Fibroblast of lung (primary cell): ENCODE data around the gene GRID1. TPM values are rescaled to one million over a fixed set of nuclear protein-coding genes. Genes with fewer than 3 reads are reported as not detected.

Source experiments
- DNase-seq, 2 donors: peaks; one replicate each; pipeline versions ENCODE4 v3.0.0 to v3.0.0-alpha.2; 2010; ENCODE audit warnings: low read depth in 2 of 2
- H2AFZ ChIP-seq: 2 replicates; pipeline ENCODE4 v1.5.1; 2012; ENCODE audit warnings: low read length, control low read depth, inconsistent platforms
- H3K27ac ChIP-seq: 2 replicates; pipeline ENCODE4 v1.5.1; 2011; ENCODE audit warnings: low read length, control low read depth; ENCODE audit not compliant: insufficient read depth
- H3K27me3 ChIP-seq: 2 replicates; pipeline ENCODE4 v1.5.1; 2011; ENCODE audit warnings: mild to moderate bottlenecking, low read length; ENCODE audit not compliant: control insufficient read depth, insufficient read depth
- H3K36me3 ChIP-seq: 2 replicates; pipeline ENCODE4 v1.5.1; 2011; ENCODE audit warnings: low read length; ENCODE audit not compliant: control insufficient read depth, insufficient read depth
- H3K4me1 ChIP-seq: 2 replicates; pipeline ENCODE4 v1.5.1; 2011; ENCODE audit warnings: low read length; ENCODE audit not compliant: control insufficient read depth, insufficient read depth; ENCODE audit errors: extremely low read depth
- H3K4me2 ChIP-seq: 2 replicates; pipeline ENCODE4 v1.5.1; 2011; ENCODE audit warnings: low read length, control low read depth; ENCODE audit not compliant: insufficient read depth; ENCODE audit errors: extremely low read depth
- H3K4me3 ChIP-seq, 4 experiments: fragments of 200-600 bp in 1 of 4; sonication (generic) in 1 of 4; replicated peaks in 1 of 4; 2 replicates each; pipeline ENCODE4 v1.5.1; 2011 to 2016; ENCODE audit warnings: low read length in 4 of 4, low read depth in 3 of 4, mild to moderate bottlenecking in 3 of 4, control low read depth in 2 of 4, inconsistent platforms in 1 of 4, mixed read lengths in 1 of 4; ENCODE audit not compliant: insufficient read depth in 1 of 4; ENCODE audit errors: control extremely low read depth in 1 of 4
- H3K79me2 ChIP-seq: 2 replicates; pipeline ENCODE4 v1.5.1; 2012; ENCODE audit warnings: mild to moderate bottlenecking, low read length, inconsistent platforms; ENCODE audit not compliant: control insufficient read depth, insufficient read depth
- H3K9ac ChIP-seq: 2 replicates; pipeline ENCODE4 v1.5.1; 2011; ENCODE audit warnings: mild to moderate bottlenecking, low read length, control low read depth; ENCODE audit not compliant: insufficient read depth
- H3K9me3 ChIP-seq: 2 replicates; pipeline ENCODE4 v1.5.1; 2012; ENCODE audit warnings: low read depth, low read length; ENCODE audit not compliant: control insufficient read depth, insufficient read depth
- H4K20me1 ChIP-seq: 2 replicates; pipeline ENCODE4 v1.5.1; 2011; ENCODE audit warnings: low read length; ENCODE audit not compliant: control insufficient read depth, insufficient read depth; ENCODE audit errors: extremely low read depth
- CTCF ChIP-seq, 2 donors: IDR thresholded peaks in 1 of 2; conservative IDR thresholded peaks in 1 of 2; 1 replicate in 1 of 2; 2 replicates in 1 of 2; pipeline ENCODE4 v1.5.1; 2011 to 2012; ENCODE audit warnings: low read length in 2 of 2, control low read depth in 1 of 2, inconsistent platforms in 1 of 2, low read depth in 1 of 2, mild to moderate bottlenecking in 1 of 2
- EZH2 ChIP-seq: IDR thresholded peaks from 2 replicates; pipeline ENCODE4 v1.5.1; 2012; ENCODE audit warnings: low read length, control low read depth, mild to moderate bottlenecking; ENCODE audit errors: missing control alignments
- polyA plus RNA-seq, 2 donors: library from polyadenylated mRNA; depleted of rRNA in 1 of 2; stranded (reverse) in 1 of 2; unstranded in 1 of 2; fragments of >200 nt; gene quantifications; 2 replicates each; pipeline ENCODE4 v1.2.1, GENCODE V29; 2011 to 2012; ENCODE audit warnings: missing spikeins in 1 of 2
- total RNA-seq: library from RNA; depleted of rRNA; stranded (reverse); fragments of >200 nt; gene quantifications from 2 replicates; pipeline ENCODE4 v1.2.1, GENCODE V29; 2014

GRID1 gene
- total and polyA plus RNA-seq, 2 donors (not counting 1 experiment from before 2014, with no cell fraction given): 0.03 to 0.33 TPM

GRCh38 chr10:86260564-86260963 lies 106.0 kb downstream of the GRID1 start:
- no peaks in the 10 kb centered on the region for H3K4me1 ChIP-seq

GRCh38 chr10:86259901-86260562 lies 106.6 kb downstream of the GRID1 start:
- TF ChIP-seq EZH2 (no peak), CTCF (conservative IDR thresholded peaks at IDR 0.05 in 1 of 2, IDR thresholded peaks at IDR 0.05 in 1 of 2; ENCODE audit: low read depth in 1 of 2, low read length in 2 of 2) (no peak)
- no peaks in the 10 kb centered on the region for H3K9me3 ChIP-seq
- H3K79me2 ChIP-seq: no peaks in the 10 kb centered on the region
- no peaks in the 10 kb centered on the region for H4K20me1 ChIP-seq
- no peak overlapping the region for H3K27ac ChIP-seq
- DNase-seq: no peak
- H3K27me3 ChIP-seq: no peaks in the 10 kb centered on the region
- H3K36me3 ChIP-seq: no peaks in the 10 kb centered on the region
- no peaks in the 10 kb centered on the region for H3K4me1 ChIP-seq
- H3K4me2 ChIP-seq: no peak overlapping the region
- H3K9ac ChIP-seq: no peak overlapping the region
- H3K4me3 ChIP-seq: no peak overlapping the region
- no peak overlapping the region for H2AFZ ChIP-seq

More at GRCh38 chr10:86260564-86260963, 106.0 kb downstream of the GRID1 start:
- DNase-seq: no peak
- H3K4me3 ChIP-seq: no peak overlapping the region
- no peaks in the 10 kb centered on the region for H3K79me2 ChIP-seq
- TF ChIP-seq CTCF (conservative IDR thresholded peaks at IDR 0.05 in 1 of 2, IDR thresholded peaks at IDR 0.05 in 1 of 2; ENCODE audit: low read depth in 1 of 2, low read length in 2 of 2) (no peak), EZH2 (no peak)
- no peak overlapping the region for H2AFZ ChIP-seq
- no peaks in the 10 kb centered on the region for H4K20me1 ChIP-seq
- no peaks in the 10 kb centered on the region for H3K9me3 ChIP-seq
- H3K4me2 ChIP-seq: no peak overlapping the region
- no peaks in the 10 kb centered on the region for H3K27me3 ChIP-seq
- H3K9ac ChIP-seq: no peak overlapping the region
- no peak overlapping the region for H3K27ac ChIP-seq
- no peaks in the 10 kb centered on the region for H3K36me3 ChIP-seq

- no peaks in the 10 kb centered on the region for H3K4me1 ChIP-seq
- H4K20me1 ChIP-seq: no peaks in the 10 kb centered on the region
- H3K27me3 ChIP-seq: no peaks in the 10 kb centered on the region
- H2AFZ ChIP-seq: no peak overlapping the region
- no peaks in the 10 kb centered on the region for H3K79me2 ChIP-seq
- TF ChIP-seq CTCF (conservative IDR thresholded peaks at IDR 0.05 in 1 of 2, IDR thresholded peaks at IDR 0.05 in 1 of 2; ENCODE audit: low read depth in 1 of 2, low read length in 2 of 2) (no peak), EZH2 (no peak)
- H3K27ac ChIP-seq: no peak overlapping the region
- no peak for DNase-seq
- H3K4me3 ChIP-seq: no peak overlapping the region
- H3K9ac ChIP-seq: no peak overlapping the region
- H3K36me3 ChIP-seq: no peaks in the 10 kb centered on the region
- no peaks in the 10 kb centered on the region for H3K9me3 ChIP-seq
- no peak overlapping the region for H3K4me2 ChIP-seq
These were observed 107.7 kb downstream of the GRID1 start for GRCh38 chr10:86258941-86259340.
